Measurements from ENCODE around the gene MDGA2. TPM values are rescaled to one million over a fixed set of nuclear protein-coding genes. Genes with fewer than 3 reads are reported as not detected.

Gene MDGA2
- total RNA-seq, 1 donor from 2014 or later, result 8.1 TPM

- TF ChIP-seq CTCF (IDR thresholded peaks at IDR 0.05; ENCODE audit: unreplicated experiment), result no peak
- H3K27ac Mint-ChIP-seq (ENCODE audit: unreplicated experiment), result no peak overlapping the region
- no peaks in the 10 kb centered on the region for H3K36me3 Mint-ChIP-seq (ENCODE audit: low read depth, unreplicated experiment)
- no peak for DNase-seq (ENCODE audit: low spot score)
- peaks cover under 1% of the 10 kb centered on the region for H3K27me3 Mint-ChIP-seq (ENCODE audit: unreplicated experiment)
- no peaks in the 10 kb centered on the region for H3K4me1 Mint-ChIP-seq (ENCODE audit: unreplicated experiment)
- no peaks in the 10 kb centered on the region for H3K9me3 Mint-ChIP-seq (ENCODE audit: unreplicated experiment)
- H3K4me3 Mint-ChIP-seq (ENCODE audit: unreplicated experiment), result no peak overlapping the region
Observed at GRCh38 chr14:47085678-47086077, 589.7 kb downstream of the MDGA2 start.

GRCh38 chr14:47065326-47065725, 610.1 kb downstream of the MDGA2 start:
- no peak for TF ChIP-seq CTCF (IDR thresholded peaks at IDR 0.05; ENCODE audit: unreplicated experiment)
- DNase-seq (ENCODE audit: low spot score), result no peak

GRCh38 chr14:47060050-47060449, 615.4 kb downstream of the MDGA2 start:
- Mint-ChIP-seq H3K9me3 (ENCODE audit: unreplicated experiment) (no peaks in the 10 kb centered on the region), H3K27me3 (ENCODE audit: unreplicated experiment) (no peaks in the 10 kb centered on the region), H3K27ac (ENCODE audit: unreplicated experiment) (no peak overlapping the region), H3K36me3 (ENCODE audit: low read depth, unreplicated experiment) (no peaks in the 10 kb centered on the region), H3K4me3 (ENCODE audit: unreplicated experiment) (no peak overlapping the region), H3K4me1 (ENCODE audit: unreplicated experiment) (peaks cover 1% of the 10 kb centered on the region)
- no peak for DNase-seq (ENCODE audit: low spot score)
- no peak for TF ChIP-seq CTCF (IDR thresholded peaks at IDR 0.05; ENCODE audit: unreplicated experiment)

More at GRCh38 chr14:47065326-47065725, 610.1 kb downstream of the MDGA2 start:
- Mint-ChIP-seq H3K9me3 (ENCODE audit: unreplicated experiment) (no peaks in the 10 kb centered on the region), H3K27me3 (ENCODE audit: unreplicated experiment) (no peaks in the 10 kb centered on the region), H3K4me1 (ENCODE audit: unreplicated experiment) (no peaks in the 10 kb centered on the region), H3K36me3 (ENCODE audit: low read depth, unreplicated experiment) (no peaks in the 10 kb centered on the region), H3K4me3 (ENCODE audit: unreplicated experiment) (no peak overlapping the region), H3K27ac (ENCODE audit: unreplicated experiment) (no peak overlapping the region)

- H3K4me1 Mint-ChIP-seq (ENCODE audit: unreplicated experiment), result peaks cover 8% of the 10 kb centered on the region
- no peaks in the 10 kb centered on the region for H3K9me3 Mint-ChIP-seq (ENCODE audit: unreplicated experiment)
- no peaks in the 10 kb centered on the region for H3K27me3 Mint-ChIP-seq (ENCODE audit: unreplicated experiment)
- TF ChIP-seq CTCF (IDR thresholded peaks at IDR 0.05; ENCODE audit: unreplicated experiment), result no peak
- no peak for DNase-seq (ENCODE audit: low spot score)
- H3K36me3 Mint-ChIP-seq (ENCODE audit: low read depth, unreplicated experiment), result no peaks in the 10 kb centered on the region
- H3K4me3 Mint-ChIP-seq (ENCODE audit: unreplicated experiment), result no peak overlapping the region
- H3K27ac Mint-ChIP-seq (ENCODE audit: unreplicated experiment), result no peak overlapping the region
Observed at GRCh38 chr14:47057364-47057763, 618.0 kb downstream of the MDGA2 start.

GRCh38 chr14:47044841-47045240, 630.6 kb downstream of the MDGA2 start:
- no peaks in the 10 kb centered on the region for H3K36me3 Mint-ChIP-seq (ENCODE audit: low read depth, unreplicated experiment)
- H3K27me3 Mint-ChIP-seq (ENCODE audit: unreplicated experiment), result peaks cover 1% of the 10 kb centered on the region
- H3K4me1 Mint-ChIP-seq (ENCODE audit: unreplicated experiment), result peaks cover 12% of the 10 kb centered on the region
- no peak overlapping the region for H3K27ac Mint-ChIP-seq (ENCODE audit: unreplicated experiment)
- H3K9me3 Mint-ChIP-seq (ENCODE audit: unreplicated experiment), result no peaks in the 10 kb centered on the region
- TF ChIP-seq CTCF (IDR thresholded peaks at IDR 0.05; ENCODE audit: unreplicated experiment), result no peak
- no peak overlapping the region for H3K4me3 Mint-ChIP-seq (ENCODE audit: unreplicated experiment)
- DNase-seq (ENCODE audit: low spot score), result peak; percentile 25

Measured in endothelial cell (in vitro differentiated cells).